ENCODE data around the gene CLDN14.
"Not testable (repeated sequence)": the region's sequence is repeated elsewhere in the genome, so short reads cannot be mapped to it uniquely, and the experiment has no call there.

The CLDN14 gene

DNA sequence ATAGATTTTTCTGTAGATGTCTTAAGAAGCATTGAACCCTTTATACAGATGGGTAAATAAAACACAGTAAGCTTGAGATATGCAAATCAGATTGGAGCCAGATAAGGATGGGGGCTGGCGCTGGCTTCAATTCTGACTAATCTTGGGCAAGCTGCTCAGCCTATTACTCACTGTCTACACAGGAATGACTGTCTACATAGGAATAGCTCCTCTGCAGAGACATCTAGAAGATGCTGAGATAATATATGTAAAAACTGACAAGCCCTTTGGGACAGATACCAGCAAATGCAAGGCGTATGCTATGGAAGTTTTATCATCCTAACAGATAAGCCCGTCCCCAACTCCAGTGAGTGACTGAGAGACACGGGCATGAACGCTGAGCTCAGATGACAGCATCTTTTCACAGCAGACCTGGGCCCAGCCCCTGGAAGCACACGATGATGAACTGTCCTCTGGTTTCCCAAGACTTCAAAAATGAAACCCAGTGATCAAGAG, 1.7 kb downstream of the CLDN14 start:
- Histone ChIP-seq H3K4me1 (ENCODE audit: control insufficient read depth, insufficient read depth, low read length) (no peaks in the 10 kb centered on the region), H3K4me3 (ENCODE audit: low read depth, low read length) (no peak overlapping the region), H3K27me3 (ENCODE audit: control insufficient read depth, insufficient read depth, low read length) (no peaks in the 10 kb centered on the region), H3K9me3 (ENCODE audit: control insufficient read depth, insufficient read depth, low read length) (no peaks in the 10 kb centered on the region), H3K9ac (ENCODE audit: low read depth, low read length) (no peak overlapping the region), H3K36me3 (ENCODE audit: control insufficient read depth, insufficient read depth, low read length) (no peaks in the 10 kb centered on the region)

GRCh38 chr21:36477559-36477958, 2.4 kb downstream of the CLDN14 start:
- Histone ChIP-seq H3K36me3 (ENCODE audit: control insufficient read depth, insufficient read depth, low read length) (no peaks in the 10 kb centered on the region), H3K4me1 (ENCODE audit: control insufficient read depth, insufficient read depth, low read length) (no peaks in the 10 kb centered on the region), H3K27me3 (ENCODE audit: control insufficient read depth, insufficient read depth, low read length) (no peaks in the 10 kb centered on the region), H3K9me3 (ENCODE audit: control insufficient read depth, insufficient read depth, low read length) (no peaks in the 10 kb centered on the region), H3K4me3 (ENCODE audit: low read depth, low read length) (no peak overlapping the region), H3K9ac (ENCODE audit: low read depth, low read length) (no peak overlapping the region)

- Histone ChIP-seq H3K4me1 (ENCODE audit: control insufficient read depth, insufficient read depth, low read length) (no peaks in the 10 kb centered on the region), H3K9ac (ENCODE audit: low read depth, low read length) (no peak overlapping the region), H3K9me3 (ENCODE audit: control insufficient read depth, insufficient read depth, low read length) (no peaks in the 10 kb centered on the region), H3K27me3 (ENCODE audit: control insufficient read depth, insufficient read depth, low read length) (no peaks in the 10 kb centered on the region), H3K4me3 (ENCODE audit: low read depth, low read length) (no peak overlapping the region), H3K36me3 (ENCODE audit: control insufficient read depth, insufficient read depth, low read length) (no peaks in the 10 kb centered on the region)
Measured at GRCh38 chr21:36477001-36477400, 2.9 kb downstream of the CLDN14 start.

DNA sequence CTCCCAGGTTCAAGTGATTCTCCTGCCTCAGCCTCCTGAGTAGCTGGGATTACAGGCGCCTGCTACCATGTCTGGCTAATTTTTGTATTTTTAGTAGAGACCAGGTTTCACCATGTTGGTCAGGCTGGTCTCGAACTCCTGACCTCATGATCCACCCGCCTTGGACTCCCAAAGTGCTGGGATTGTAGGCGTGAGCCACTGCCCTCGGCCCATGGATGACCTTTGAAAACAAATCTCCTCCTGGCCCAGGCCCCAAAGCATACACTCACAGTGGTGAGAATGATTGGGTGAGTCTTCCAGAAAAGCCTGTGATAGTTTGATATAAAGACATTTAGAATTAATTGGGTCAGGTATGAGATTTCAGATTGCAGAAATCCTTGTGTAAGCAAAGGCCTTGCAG, 3.4 kb downstream of the CLDN14 start:
- not testable (repeated sequence) for H3K27me3 ChIP-seq (ENCODE audit: control insufficient read depth, insufficient read depth, low read length); H3K9ac ChIP-seq (ENCODE audit: low read depth, low read length); H3K36me3 ChIP-seq (ENCODE audit: control insufficient read depth, insufficient read depth, low read length); H3K4me1 ChIP-seq (ENCODE audit: control insufficient read depth, insufficient read depth, low read length); H3K9me3 ChIP-seq (ENCODE audit: control insufficient read depth, insufficient read depth, low read length); H3K4me3 ChIP-seq (ENCODE audit: low read depth, low read length)

DNA sequence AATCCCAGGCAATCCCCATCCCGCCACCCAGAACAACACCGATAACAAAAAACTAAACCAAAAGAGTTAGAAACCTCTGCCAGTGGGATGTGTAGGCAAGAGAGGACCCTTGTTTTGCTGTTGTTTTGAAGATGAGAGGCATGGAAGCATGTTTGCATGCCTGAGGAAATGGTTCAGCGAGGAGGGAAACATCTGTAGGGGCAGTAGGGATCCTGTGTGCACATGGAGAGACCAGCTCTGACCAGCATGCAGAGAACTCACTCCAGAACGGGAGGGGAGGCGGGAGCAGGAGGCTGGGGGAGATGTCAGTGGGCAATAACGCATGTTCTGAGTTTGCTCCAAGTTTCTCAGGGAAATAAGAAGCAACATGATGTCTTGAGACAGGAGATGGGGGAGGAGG, 5.3 kb downstream of the CLDN14 start:
- H3K4me1 ChIP-seq (ENCODE audit: control insufficient read depth, insufficient read depth, low read length) = no peaks in the 10 kb centered on the region
- H3K9me3 ChIP-seq (ENCODE audit: control insufficient read depth, insufficient read depth, low read length) = no peaks in the 10 kb centered on the region
- H3K36me3 ChIP-seq (ENCODE audit: control insufficient read depth, insufficient read depth, low read length) = no peaks in the 10 kb centered on the region
- H3K4me3 ChIP-seq (ENCODE audit: low read depth, low read length) = no peak overlapping the region
- no peaks in the 10 kb centered on the region for H3K27me3 ChIP-seq (ENCODE audit: control insufficient read depth, insufficient read depth, low read length)
- no peak overlapping the region for H3K9ac ChIP-seq (ENCODE audit: low read depth, low read length)

GRCh38 chr21:36473203-36473602, 6.7 kb downstream of the CLDN14 start:
- H3K36me3 ChIP-seq (ENCODE audit: control insufficient read depth, insufficient read depth, low read length) = no peaks in the 10 kb centered on the region
- no peaks in the 10 kb centered on the region for H3K4me1 ChIP-seq (ENCODE audit: control insufficient read depth, insufficient read depth, low read length)
- no peak overlapping the region for H3K4me3 ChIP-seq (ENCODE audit: low read depth, low read length)
- H3K27me3 ChIP-seq (ENCODE audit: control insufficient read depth, insufficient read depth, low read length) = no peaks in the 10 kb centered on the region
- H3K9ac ChIP-seq (ENCODE audit: low read depth, low read length) = no peak overlapping the region
- no peaks in the 10 kb centered on the region for H3K9me3 ChIP-seq (ENCODE audit: control insufficient read depth, insufficient read depth, low read length)

GRCh38 chr21:36472377-36472776, 7.5 kb downstream of the CLDN14 start:
- no peaks in the 10 kb centered on the region for H3K27me3 ChIP-seq (ENCODE audit: control insufficient read depth, insufficient read depth, low read length)
- no peaks in the 10 kb centered on the region for H3K36me3 ChIP-seq (ENCODE audit: control insufficient read depth, insufficient read depth, low read length)
- no peak overlapping the region for H3K9ac ChIP-seq (ENCODE audit: low read depth, low read length)
- H3K9me3 ChIP-seq (ENCODE audit: control insufficient read depth, insufficient read depth, low read length) = no peaks in the 10 kb centered on the region
- no peak overlapping the region for H3K4me3 ChIP-seq (ENCODE audit: low read depth, low read length)
- H3K4me1 ChIP-seq (ENCODE audit: control insufficient read depth, insufficient read depth, low read length) = no peaks in the 10 kb centered on the region

GRCh38 chr21:36471254-36471723, 8.6 kb downstream of the CLDN14 start:
- Histone ChIP-seq H3K36me3 (ENCODE audit: control insufficient read depth, insufficient read depth, low read length) (no peaks in the 10 kb centered on the region), H3K4me3 (ENCODE audit: low read depth, low read length) (no peak overlapping the region), H3K9ac (ENCODE audit: low read depth, low read length) (no peak overlapping the region), H3K27me3 (ENCODE audit: control insufficient read depth, insufficient read depth, low read length) (no peaks in the 10 kb centered on the region), H3K4me1 (ENCODE audit: control insufficient read depth, insufficient read depth, low read length) (no peaks in the 10 kb centered on the region), H3K9me3 (ENCODE audit: control insufficient read depth, insufficient read depth, low read length) (no peaks in the 10 kb centered on the region)

GRCh38 chr21:36470294-36470693, 9.6 kb downstream of the CLDN14 start:
- Histone ChIP-seq H3K9ac (ENCODE audit: low read depth, low read length) (no peak overlapping the region), H3K36me3 (ENCODE audit: control insufficient read depth, insufficient read depth, low read length) (no peaks in the 10 kb centered on the region), H3K4me1 (ENCODE audit: control insufficient read depth, insufficient read depth, low read length) (no peaks in the 10 kb centered on the region), H3K4me3 (ENCODE audit: low read depth, low read length) (no peak overlapping the region), H3K27me3 (ENCODE audit: control insufficient read depth, insufficient read depth, low read length) (no peaks in the 10 kb centered on the region), H3K9me3 (ENCODE audit: control insufficient read depth, insufficient read depth, low read length) (no peaks in the 10 kb centered on the region)

- no peak overlapping the region for H3K9ac ChIP-seq (ENCODE audit: low read depth, low read length)
- H3K9me3 ChIP-seq (ENCODE audit: control insufficient read depth, insufficient read depth, low read length) = no peaks in the 10 kb centered on the region
- no peaks in the 10 kb centered on the region for H3K36me3 ChIP-seq (ENCODE audit: control insufficient read depth, insufficient read depth, low read length)
- no peaks in the 10 kb centered on the region for H3K27me3 ChIP-seq (ENCODE audit: control insufficient read depth, insufficient read depth, low read length)
- H3K4me1 ChIP-seq (ENCODE audit: control insufficient read depth, insufficient read depth, low read length) = no peaks in the 10 kb centered on the region
- H3K4me3 ChIP-seq (ENCODE audit: low read depth, low read length) = no peak overlapping the region
Measured at GRCh38 chr21:36466061-36466511, 13.8 kb downstream of the CLDN14 start.

GRCh38 chr21:36465478-36465877, 14.4 kb downstream of the CLDN14 start:
- Histone ChIP-seq H3K4me3 (ENCODE audit: low read depth, low read length) (no peak overlapping the region), H3K4me1 (ENCODE audit: control insufficient read depth, insufficient read depth, low read length) (no peaks in the 10 kb centered on the region), H3K9ac (ENCODE audit: low read depth, low read length) (no peak overlapping the region), H3K9me3 (ENCODE audit: control insufficient read depth, insufficient read depth, low read length) (no peaks in the 10 kb centered on the region), H3K36me3 (ENCODE audit: control insufficient read depth, insufficient read depth, low read length) (no peaks in the 10 kb centered on the region), H3K27me3 (ENCODE audit: control insufficient read depth, insufficient read depth, low read length) (no peaks in the 10 kb centered on the region)

GRCh38 chr21:36464590-36464989, 15.3 kb downstream of the CLDN14 start:
- no peak overlapping the region for H3K4me3 ChIP-seq (ENCODE audit: low read depth, low read length)
- H3K4me1 ChIP-seq (ENCODE audit: control insufficient read depth, insufficient read depth, low read length) = no peaks in the 10 kb centered on the region
- no peaks in the 10 kb centered on the region for H3K27me3 ChIP-seq (ENCODE audit: control insufficient read depth, insufficient read depth, low read length)
- H3K9ac ChIP-seq (ENCODE audit: low read depth, low read length) = no peak overlapping the region
- no peaks in the 10 kb centered on the region for H3K36me3 ChIP-seq (ENCODE audit: control insufficient read depth, insufficient read depth, low read length)
- H3K9me3 ChIP-seq (ENCODE audit: control insufficient read depth, insufficient read depth, low read length) = no peaks in the 10 kb centered on the region

Measured in iPS-15b (cell line).